HepG2 (cell line): ENCODE measurements around the gene TBCE. TPM values are rescaled to one million over a fixed set of nuclear protein-coding genes. Genes with fewer than 3 reads are reported as not detected.

Experiments used
- CHD4 ChIP-seq: fragments of 200-600 bp; sonication (generic); IDR thresholded peaks from 2 replicates; pipeline ENCODE4 v1.7.0; 2017; ENCODE audit warnings: mild to moderate bottlenecking, low read length, borderline replicate concordance
- DDIT3 ChIP-seq: sonication (generic); formaldehyde crosslinking; IDR thresholded peaks from 2 replicates; pipeline ENCODE4 v1.4.0; 2020; ENCODE audit warnings: mild to moderate bottlenecking, missing genetic modification reagents
- FOXO4 ChIP-seq: sonication (generic); formaldehyde crosslinking; conservative IDR thresholded peaks from 2 replicates; pipeline ENCODE4 v1.8.1; 2023; ENCODE audit warnings: missing genetic modification reagents
- KLF11 ChIP-seq: IDR thresholded peaks from 2 replicates; pipeline ENCODE4 v1.6.1; 2016; ENCODE audit warnings: missing compliant biosample characterization
- MAF1 ChIP-seq: sonication (generic); formaldehyde crosslinking; IDR thresholded peaks from 2 replicates; pipeline ENCODE4 v1.5.0; 2020; ENCODE audit warnings: missing genetic modification reagents, borderline replicate concordance
- MIER2 ChIP-seq: IDR thresholded peaks from 2 replicates; pipeline ENCODE4 v1.6.1; 2016; ENCODE audit warnings: missing biosample characterization, missing genetic modification reagents
- NR2F1 ChIP-seq, 2 experiments: fragments of 450-650 bp in 1 of 2; formaldehyde crosslinking in 1 of 2; IDR thresholded peaks; 2 replicates each; pipeline versions ENCODE4 v1.5.0 to v1.6.1; 2016 to 2020; ENCODE audit warnings: mild to moderate bottlenecking in 1 of 2, missing compliant biosample characterization in 1 of 2, missing genetic modification reagents in 1 of 2, moderate library complexity in 1 of 2
- NR3C1 ChIP-seq: sonication (generic); formaldehyde crosslinking; IDR thresholded peaks from 2 replicates; pipeline ENCODE4 v1.4.0; 2020; ENCODE audit warnings: missing genetic modification reagents
- RBFOX2 ChIP-seq: fragments of 200-400 bp; formaldehyde crosslinking; IDR thresholded peaks from 2 replicates; pipeline ENCODE4 v1.6.1; 2017; ENCODE audit warnings: low read depth, mild to moderate bottlenecking, low read length
- SETDB1 ChIP-seq: sonication (generic); formaldehyde crosslinking; IDR thresholded peaks from 2 replicates; pipeline ENCODE4 v1.5.1; 2020; ENCODE audit warnings: missing genetic modification reagents, mild to moderate bottlenecking, borderline replicate concordance
- ZFP62 ChIP-seq: sonication (generic); formaldehyde crosslinking; IDR thresholded peaks from 2 replicates; pipeline ENCODE4 v1.4.0; 2020; ENCODE audit warnings: missing genetic modification reagents
- ZNF30 ChIP-seq: sonication (generic); formaldehyde crosslinking; IDR thresholded peaks from 2 replicates; pipeline ENCODE4 v1.5.0; 2020; ENCODE audit warnings: mild to moderate bottlenecking, missing genetic modification reagents
- ZNF318 ChIP-seq: sonication (generic); formaldehyde crosslinking; IDR thresholded peaks from 2 replicates; pipeline ENCODE4 v1.4.0; 2020; ENCODE audit warnings: mild to moderate bottlenecking, missing genetic modification reagents
- ZNF503 ChIP-seq: sonication (generic); formaldehyde crosslinking; IDR thresholded peaks from 2 replicates; pipeline ENCODE4 v1.4.0; 2020; ENCODE audit warnings: missing genetic modification reagents
- ZNF557 ChIP-seq: sonication (generic); formaldehyde crosslinking; IDR thresholded peaks from 2 replicates; pipeline ENCODE4 v1.4.0; 2020; ENCODE audit warnings: missing genetic modification reagents
- polyA plus RNA-seq, 8 experiments: library from polyadenylated mRNA; depleted of rRNA in 3 of 8; stranded (reverse) in 7 of 8; unstranded in 1 of 8; fragments of >200 nt; fragmentation: Illumina TruSeq in 4 of 8; extraction: Trizol in 4 of 8; gene quantifications; 2 replicates each; pipeline versions ENCODE4 v1.2.1 to v1.2.3, GENCODE V29; 2011 to 2016; ENCODE audit warnings: low read depth in 4 of 8, missing spikeins in 1 of 8, mixed read lengths in 1 of 8; ENCODE audit not compliant: insufficient read depth in 1 of 8
- total RNA-seq, 5 experiments: library from RNA; depleted of rRNA; stranded (reverse); fragments of >200 nt; fragmentation: Illumina TruSeq; extraction: Trizol; gene quantifications; 2 replicates each; pipeline ENCODE4 v1.2.3, GENCODE V29; 2016; ENCODE audit warnings: low read depth in 1 of 5

Gene TBCE
- total and polyA plus RNA-seq, 2 of the 13 experiments (the other 11 are each of a cell fraction or from before 2014, with no cell fraction given) = 25.6 to 31.1 TPM

GRCh38 chr1:235411489-235412486 is 44.6 kb downstream of the TBCE start (continued):
- TF ChIP-seq ZNF318 (CRISPR knock-in tag) (no peak), DDIT3 (CRISPR knock-in tag) (no peak), ZNF30 (CRISPR knock-in tag) (no peak), MAF1 (CRISPR knock-in tag) (no peak), ZNF557 (CRISPR knock-in tag) (0 out of 2 replicates have a peak, but pooled peaks have one; percentile 31), NR2F1 (CRISPR knock-in tag; IDR thresholded peaks at IDR 0.05) (peak; percentile 75 to 83), ZNF503 (CRISPR knock-in tag) (no peak), SETDB1 (CRISPR knock-in tag) (no peak), MIER2 (no peak), FOXO4 (CRISPR knock-in tag) (no peak), CHD4 (no peak), KLF11 (CRISPR knock-in tag) (no peak), NR3C1 (CRISPR knock-in tag) (no peak), RBFOX2 (no peak), ZFP62 (no peak)
